ENCODE results near the gene GP9. TPM values are rescaled to one million over a fixed set of nuclear protein-coding genes. Genes with fewer than 3 reads are reported as not detected.

GP9 gene
- total RNA-seq, 1 donor from 2014 or later, result not detected

DNA sequence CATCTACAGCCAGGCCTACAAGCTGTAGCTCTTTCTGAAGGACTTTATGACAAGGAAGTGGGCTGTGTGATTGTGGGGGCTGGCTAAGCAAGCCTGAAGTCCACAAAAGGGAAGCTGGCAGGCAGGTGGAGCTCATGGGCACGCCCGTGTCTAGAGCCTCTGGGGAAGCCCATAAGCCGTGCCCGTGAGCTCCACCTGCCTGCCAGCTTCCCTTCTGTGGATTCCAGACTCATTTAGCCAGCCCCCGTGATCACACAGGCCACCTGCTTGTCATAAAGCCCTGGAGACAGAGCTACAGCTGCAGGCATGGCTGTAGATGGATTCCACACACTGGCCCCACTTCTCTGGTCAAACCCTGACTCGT is 44.2 kb upstream of the GP9 start:
- Mint-ChIP-seq H3K36me3 (ENCODE audit: unreplicated experiment) (no peaks in the 10 kb centered on the region), H3K4me1 (ENCODE audit: unreplicated experiment) (no peaks in the 10 kb centered on the region), H3K27me3 (ENCODE audit: unreplicated experiment) (peaks cover 11% of the 10 kb centered on the region), H3K27ac (ENCODE audit: unreplicated experiment) (no peak overlapping the region), H3K9me3 (ENCODE audit: unreplicated experiment) (no peaks in the 10 kb centered on the region), H3K4me3 (ENCODE audit: unreplicated experiment) (no peak overlapping the region)
- no peak for DNase-seq (ENCODE audit: extremely low spot score, unreplicated experiment)
- TF ChIP-seq, protein P1, sequence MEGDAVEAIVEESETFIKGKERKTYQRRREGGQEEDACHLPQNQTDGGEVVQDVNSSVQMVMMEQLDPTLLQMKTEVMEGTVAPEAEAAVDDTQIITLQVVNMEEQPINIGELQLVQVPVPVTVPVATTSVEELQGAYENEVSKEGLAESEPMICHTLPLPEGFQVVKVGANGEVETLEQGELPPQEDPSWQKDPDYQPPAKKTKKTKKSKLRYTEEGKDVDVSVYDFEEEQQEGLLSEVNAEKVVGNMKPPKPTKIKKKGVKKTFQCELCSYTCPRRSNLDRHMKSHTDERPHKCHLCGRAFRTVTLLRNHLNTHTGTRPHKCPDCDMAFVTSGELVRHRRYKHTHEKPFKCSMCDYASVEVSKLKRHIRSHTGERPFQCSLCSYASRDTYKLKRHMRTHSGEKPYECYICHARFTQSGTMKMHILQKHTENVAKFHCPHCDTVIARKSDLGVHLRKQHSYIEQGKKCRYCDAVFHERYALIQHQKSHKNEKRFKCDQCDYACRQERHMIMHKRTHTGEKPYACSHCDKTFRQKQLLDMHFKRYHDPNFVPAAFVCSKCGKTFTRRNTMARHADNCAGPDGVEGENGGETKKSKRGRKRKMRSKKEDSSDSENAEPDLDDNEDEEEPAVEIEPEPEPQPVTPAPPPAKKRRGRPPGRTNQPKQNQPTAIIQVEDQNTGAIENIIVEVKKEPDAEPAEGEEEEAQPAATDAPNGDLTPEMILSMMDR (IDR thresholded peaks at IDR 0.05), result no peak

DNA sequence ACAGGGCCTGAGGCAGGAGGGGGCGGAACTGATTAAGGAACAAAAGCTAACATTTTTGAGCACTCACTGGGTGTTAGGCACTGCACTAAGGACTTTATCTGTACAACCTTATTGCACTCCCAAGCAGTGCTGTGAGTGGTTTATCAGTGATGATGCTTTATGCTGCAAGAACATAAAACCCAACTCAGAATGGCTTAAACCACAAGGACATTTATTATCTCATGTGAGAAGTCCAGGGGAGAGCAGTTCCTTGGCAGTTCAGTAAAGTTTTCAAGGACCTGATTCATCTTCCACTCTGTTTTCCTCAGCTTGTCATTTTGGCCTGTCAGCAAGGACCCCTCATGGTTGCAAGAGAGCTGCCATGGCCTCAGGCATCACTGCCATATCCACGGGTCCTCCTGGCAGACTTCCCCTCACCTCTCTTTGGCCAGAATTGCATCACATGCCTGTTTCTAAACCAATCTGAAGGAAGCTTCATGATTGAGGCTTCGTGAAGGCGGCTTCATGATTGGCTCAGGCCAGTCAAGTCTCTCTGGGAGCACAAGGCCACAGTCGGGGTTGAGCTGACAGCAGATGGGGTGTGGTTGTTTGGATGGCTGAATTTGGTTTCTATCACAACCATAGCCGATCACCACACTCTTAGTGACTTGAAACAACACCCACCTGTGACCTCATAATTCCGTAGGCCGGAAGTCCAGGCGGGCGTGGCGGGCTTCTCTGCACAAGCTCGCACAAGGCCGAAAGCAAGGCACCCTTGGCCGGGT is 43.7 kb upstream of the GP9 start:
- no peaks in the 10 kb centered on the region for H3K36me3 Mint-ChIP-seq (ENCODE audit: unreplicated experiment)
- H3K4me3 Mint-ChIP-seq (ENCODE audit: unreplicated experiment), result no peak overlapping the region
- no peak for DNase-seq (ENCODE audit: extremely low spot score, unreplicated experiment)
- no peak overlapping the region for H3K27ac Mint-ChIP-seq (ENCODE audit: unreplicated experiment)
- H3K27me3 Mint-ChIP-seq (ENCODE audit: unreplicated experiment), result peaks cover 17% of the 10 kb centered on the region
- H3K4me1 Mint-ChIP-seq (ENCODE audit: unreplicated experiment), result no peaks in the 10 kb centered on the region
- TF ChIP-seq, protein P1 (IDR thresholded peaks at IDR 0.05), result no peak
- no peaks in the 10 kb centered on the region for H3K9me3 Mint-ChIP-seq (ENCODE audit: unreplicated experiment)

DNA sequence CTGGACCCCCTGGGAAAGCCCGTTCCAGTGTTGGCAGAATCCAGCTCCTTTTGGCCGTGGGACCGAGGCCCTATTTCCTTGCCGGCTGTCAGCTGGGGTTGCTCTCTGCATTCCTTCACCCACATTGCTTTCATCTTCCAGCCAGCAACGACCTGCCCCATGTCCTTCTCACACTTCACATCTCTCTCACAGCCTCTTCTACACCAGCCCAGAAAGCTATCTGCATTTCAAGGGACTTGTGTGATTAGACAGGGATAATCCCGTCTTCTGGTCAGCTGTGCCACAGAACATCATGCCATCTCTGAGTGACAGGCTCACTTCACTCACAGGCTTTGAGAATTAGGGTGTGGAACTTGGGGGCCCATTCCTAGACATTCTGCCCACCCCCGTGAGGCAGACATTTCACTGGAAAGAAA is 43.1 kb upstream of the GP9 start:
- TF ChIP-seq, protein P1 (IDR thresholded peaks at IDR 0.05), result no peak
- H3K27me3 Mint-ChIP-seq (ENCODE audit: unreplicated experiment), result peaks cover 20% of the 10 kb centered on the region
- H3K27ac Mint-ChIP-seq (ENCODE audit: unreplicated experiment), result no peak overlapping the region
- no peak overlapping the region for H3K4me3 Mint-ChIP-seq (ENCODE audit: unreplicated experiment)
- H3K9me3 Mint-ChIP-seq (ENCODE audit: unreplicated experiment), result no peaks in the 10 kb centered on the region
- no peaks in the 10 kb centered on the region for H3K4me1 Mint-ChIP-seq (ENCODE audit: unreplicated experiment)
- no peak for DNase-seq (ENCODE audit: extremely low spot score, unreplicated experiment)
- H3K36me3 Mint-ChIP-seq (ENCODE audit: unreplicated experiment), result no peaks in the 10 kb centered on the region

DNA sequence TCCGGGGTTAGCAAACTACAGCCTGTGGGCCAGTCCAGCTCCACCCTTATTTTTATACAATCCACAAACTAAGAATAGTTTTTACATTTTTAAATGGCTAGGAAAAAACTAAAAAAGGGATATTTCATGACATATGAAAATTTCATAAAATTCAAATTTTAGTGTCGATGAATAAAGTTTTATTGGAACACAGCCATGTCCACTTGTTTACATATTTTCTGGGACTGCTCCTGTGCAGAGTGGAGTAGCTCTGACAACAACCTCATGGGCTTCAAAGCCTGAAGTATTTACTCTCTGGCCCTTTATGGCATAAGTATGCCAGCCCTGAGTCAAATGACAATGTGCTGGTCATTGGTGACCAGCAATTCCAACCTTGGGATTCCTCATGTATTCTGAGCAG is 42.3 kb upstream of the GP9 start:
- Mint-ChIP-seq H3K9me3 (ENCODE audit: unreplicated experiment) (no peaks in the 10 kb centered on the region), H3K4me3 (ENCODE audit: unreplicated experiment) (no peak overlapping the region), H3K36me3 (ENCODE audit: unreplicated experiment) (no peaks in the 10 kb centered on the region), H3K4me1 (ENCODE audit: unreplicated experiment) (no peaks in the 10 kb centered on the region), H3K27ac (ENCODE audit: unreplicated experiment) (no peak overlapping the region), H3K27me3 (ENCODE audit: unreplicated experiment) (peaks cover 20% of the 10 kb centered on the region)
- DNase-seq (ENCODE audit: extremely low spot score, unreplicated experiment), result no peak
- TF ChIP-seq, protein P1 (IDR thresholded peaks at IDR 0.05), result no peak

DNA sequence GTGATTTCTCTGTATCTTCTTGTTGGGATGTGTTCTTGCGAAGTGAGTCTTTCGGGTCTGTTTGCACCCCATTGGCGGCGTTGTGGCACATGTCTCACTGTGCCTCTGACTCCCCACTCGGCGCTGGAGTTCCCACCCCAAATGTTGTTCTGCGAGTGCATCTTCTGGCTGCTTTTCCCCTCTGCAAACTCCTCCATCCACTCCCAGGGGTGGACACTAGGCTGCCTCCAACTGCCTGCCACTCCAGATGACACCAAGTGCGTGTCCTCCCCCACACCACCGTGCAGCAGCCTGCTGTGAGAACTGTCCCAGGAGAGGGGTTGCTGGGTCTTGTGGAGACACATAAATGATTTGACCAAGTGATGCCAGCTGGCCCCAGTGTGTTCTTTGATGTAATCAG is 41.8 kb upstream of the GP9 start:
- Mint-ChIP-seq H3K4me3 (ENCODE audit: unreplicated experiment) (no peak overlapping the region), H3K27ac (ENCODE audit: unreplicated experiment) (no peak overlapping the region), H3K27me3 (ENCODE audit: unreplicated experiment) (peaks cover 20% of the 10 kb centered on the region), H3K9me3 (ENCODE audit: unreplicated experiment) (no peaks in the 10 kb centered on the region), H3K36me3 (ENCODE audit: unreplicated experiment) (no peaks in the 10 kb centered on the region), H3K4me1 (ENCODE audit: unreplicated experiment) (no peaks in the 10 kb centered on the region)
- no peak for DNase-seq (ENCODE audit: extremely low spot score, unreplicated experiment)
- TF ChIP-seq, protein P1 (IDR thresholded peaks at IDR 0.05), result no peak
